Neural cell (in vitro differentiated cells): ENCODE measurements around the gene MUS81.

Experiments
- EP300 ChIP-seq: fragments of 450-650 bp; conservative IDR thresholded peaks from 2 replicates; pipeline ENCODE4 v1.6.1; 2014; ENCODE audit warnings: antibody characterized with exemption, mild to moderate bottlenecking, moderate library complexity; ENCODE audit not compliant: poor library complexity, severe bottlenecking
- EZH2 ChIP-seq: fragments of 200-600, 300-800 bp; shearing (Covaris generic), sonication (generic); IDR thresholded peaks from 2 replicates; pipeline ENCODE4 v1.6.1; 2014; ENCODE audit warnings: antibody characterized with exemption, low read length, borderline replicate concordance, mild to moderate bottlenecking; ENCODE audit not compliant: insufficient read depth, poor library complexity, severe bottlenecking
- MXI1 ChIP-seq: fragments of 450-650 bp; conservative IDR thresholded peaks from 2 replicates; pipeline ENCODE4 v1.6.1; 2014; ENCODE audit warnings: antibody characterized with exemption, mild to moderate bottlenecking; ENCODE audit not compliant: poor library complexity, severe bottlenecking
- POLR2AphosphoS5 ChIP-seq: IDR thresholded peaks from 2 replicates; pipeline ENCODE4 v1.6.1; 2012
- SMC3 ChIP-seq: fragments of 450-650 bp; conservative IDR thresholded peaks from 2 replicates; pipeline ENCODE4 v1.6.1; 2014; ENCODE audit warnings: antibody characterized with exemption, mild to moderate bottlenecking, moderate library complexity; ENCODE audit not compliant: poor library complexity
- TF ChIP-seq, protein P1 (sequence below): fragments of 450-650 bp; IDR thresholded peaks from 2 replicates; pipeline ENCODE4 v1.5.1; 2014; ENCODE audit warnings: antibody characterized with exemption, mild to moderate bottlenecking, moderate library complexity; ENCODE audit not compliant: poor library complexity, severe bottlenecking
- TF ChIP-seq, protein P2 (sequence below): IDR thresholded peaks from 2 replicates; pipeline ENCODE4 v1.6.1; 2012; ENCODE audit warnings: borderline replicate concordance

DNA sequence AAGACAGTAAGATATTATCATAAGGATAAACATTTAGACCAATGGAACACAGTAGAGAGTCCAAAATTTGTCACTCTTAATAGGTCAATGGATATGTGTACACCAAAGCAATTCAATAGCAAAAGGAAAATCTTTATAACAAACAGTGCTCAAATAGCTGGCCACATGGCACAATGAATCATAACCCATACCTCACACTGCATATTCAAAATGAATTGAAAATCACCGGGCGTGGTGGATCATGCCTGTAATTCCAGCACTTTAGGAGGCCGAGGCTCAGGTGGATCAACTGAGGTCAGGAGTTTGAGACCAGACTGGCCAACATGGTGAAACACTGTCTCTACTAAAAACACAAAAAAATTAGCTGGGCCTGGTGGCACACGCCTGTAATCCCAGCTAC lies 18.1 kb upstream of the MUS81 start:
- TF ChIP-seq, protein P1, sequence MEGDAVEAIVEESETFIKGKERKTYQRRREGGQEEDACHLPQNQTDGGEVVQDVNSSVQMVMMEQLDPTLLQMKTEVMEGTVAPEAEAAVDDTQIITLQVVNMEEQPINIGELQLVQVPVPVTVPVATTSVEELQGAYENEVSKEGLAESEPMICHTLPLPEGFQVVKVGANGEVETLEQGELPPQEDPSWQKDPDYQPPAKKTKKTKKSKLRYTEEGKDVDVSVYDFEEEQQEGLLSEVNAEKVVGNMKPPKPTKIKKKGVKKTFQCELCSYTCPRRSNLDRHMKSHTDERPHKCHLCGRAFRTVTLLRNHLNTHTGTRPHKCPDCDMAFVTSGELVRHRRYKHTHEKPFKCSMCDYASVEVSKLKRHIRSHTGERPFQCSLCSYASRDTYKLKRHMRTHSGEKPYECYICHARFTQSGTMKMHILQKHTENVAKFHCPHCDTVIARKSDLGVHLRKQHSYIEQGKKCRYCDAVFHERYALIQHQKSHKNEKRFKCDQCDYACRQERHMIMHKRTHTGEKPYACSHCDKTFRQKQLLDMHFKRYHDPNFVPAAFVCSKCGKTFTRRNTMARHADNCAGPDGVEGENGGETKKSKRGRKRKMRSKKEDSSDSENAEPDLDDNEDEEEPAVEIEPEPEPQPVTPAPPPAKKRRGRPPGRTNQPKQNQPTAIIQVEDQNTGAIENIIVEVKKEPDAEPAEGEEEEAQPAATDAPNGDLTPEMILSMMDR: no peak
- TF ChIP-seq, protein P2, sequence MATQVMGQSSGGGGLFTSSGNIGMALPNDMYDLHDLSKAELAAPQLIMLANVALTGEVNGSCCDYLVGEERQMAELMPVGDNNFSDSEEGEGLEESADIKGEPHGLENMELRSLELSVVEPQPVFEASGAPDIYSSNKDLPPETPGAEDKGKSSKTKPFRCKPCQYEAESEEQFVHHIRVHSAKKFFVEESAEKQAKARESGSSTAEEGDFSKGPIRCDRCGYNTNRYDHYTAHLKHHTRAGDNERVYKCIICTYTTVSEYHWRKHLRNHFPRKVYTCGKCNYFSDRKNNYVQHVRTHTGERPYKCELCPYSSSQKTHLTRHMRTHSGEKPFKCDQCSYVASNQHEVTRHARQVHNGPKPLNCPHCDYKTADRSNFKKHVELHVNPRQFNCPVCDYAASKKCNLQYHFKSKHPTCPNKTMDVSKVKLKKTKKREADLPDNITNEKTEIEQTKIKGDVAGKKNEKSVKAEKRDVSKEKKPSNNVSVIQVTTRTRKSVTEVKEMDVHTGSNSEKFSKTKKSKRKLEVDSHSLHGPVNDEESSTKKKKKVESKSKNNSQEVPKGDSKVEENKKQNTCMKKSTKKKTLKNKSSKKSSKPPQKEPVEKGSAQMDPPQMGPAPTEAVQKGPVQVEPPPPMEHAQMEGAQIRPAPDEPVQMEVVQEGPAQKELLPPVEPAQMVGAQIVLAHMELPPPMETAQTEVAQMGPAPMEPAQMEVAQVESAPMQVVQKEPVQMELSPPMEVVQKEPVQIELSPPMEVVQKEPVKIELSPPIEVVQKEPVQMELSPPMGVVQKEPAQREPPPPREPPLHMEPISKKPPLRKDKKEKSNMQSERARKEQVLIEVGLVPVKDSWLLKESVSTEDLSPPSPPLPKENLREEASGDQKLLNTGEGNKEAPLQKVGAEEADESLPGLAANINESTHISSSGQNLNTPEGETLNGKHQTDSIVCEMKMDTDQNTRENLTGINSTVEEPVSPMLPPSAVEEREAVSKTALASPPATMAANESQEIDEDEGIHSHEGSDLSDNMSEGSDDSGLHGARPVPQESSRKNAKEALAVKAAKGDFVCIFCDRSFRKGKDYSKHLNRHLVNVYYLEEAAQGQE: no peak
- no peak for TF ChIP-seq POLR2AphosphoS5
- no peak for TF ChIP-seq MXI1
- TF ChIP-seq EP300: no peak
- no peak for TF ChIP-seq EZH2
- no peak for TF ChIP-seq SMC3
